ENCODE results near the gene CRBN. TPM values are rescaled to one million over a fixed set of nuclear protein-coding genes. Genes with fewer than 3 reads are reported as not detected.
A peak's percentile ranks its signal among the peaks of the same experiment; 100 is the strongest.

Gene CRBN
- total and polyA plus RNA-seq, 9 of the 15 experiments (the other 6 are each of a cell fraction or from before 2014, with no cell fraction given) = 40.8 to 331 (median 57.4) TPM

GRCh38 chr3:3196148-3196861 is 16.8 kb upstream of the CRBN start (continued):
- TF ChIP-seq ZBTB33 (CRISPR knock-in tag; IDR thresholded peaks at IDR 0.05) (no peak), ATF1 (CRISPR knock-in tag; IDR thresholded peaks at IDR 0.05) (no peak), ATF1 (tag; IDR thresholded peaks at IDR 0.05) (peak; percentile 24; the same call in 1 of the 2 replicates), NFYB (IDR thresholded peaks at IDR 0.05; ENCODE audit: extremely low read depth, insufficient read length) (no peak), HNRNPH1 (optimal IDR thresholded peaks at IDR 0.05; ENCODE audit: low read depth, low read length) (no peak), MLLT1 (IDR thresholded peaks at IDR 0.05) (no peak), BRF1 (IDR thresholded peaks at IDR 0.05; ENCODE audit: borderline replicate concordance, extremely low read depth, insufficient read length) (no peak), KLF13 (tag; IDR thresholded peaks at IDR 0.05; ENCODE audit: borderline replicate concordance, low read depth) (no peak), SMC3 (conservative IDR thresholded peaks at IDR 0.05; ENCODE audit: insufficient read depth, low read depth, low read length) (peak; percentile 38; the same call in 1 of the 2 replicates), ZFX (CRISPR knock-in tag; IDR thresholded peaks at IDR 0.05) (no peak), MTA1 (IDR thresholded peaks at IDR 0.05; ENCODE audit: borderline replicate concordance) (no peak), NBN (IDR thresholded peaks at IDR 0.05; ENCODE audit: low read depth) (no peak), MTA3 (IDR thresholded peaks at IDR 0.05; ENCODE audit: borderline replicate concordance) (no peak), ATF4 (CRISPR knock-in tag; IDR thresholded peaks at IDR 0.05) (no peak), CEBPZ (IDR thresholded peaks at IDR 0.05; ENCODE audit: borderline replicate concordance, low read depth, low read length) (no peak), ZNF75A (CRISPR knock-in tag; IDR thresholded peaks at IDR 0.05) (no peak), E2F5 (CRISPR knock-in tag; IDR thresholded peaks at IDR 0.05) (no peak), ZNF668 (CRISPR knock-in tag; IDR thresholded peaks at IDR 0.05) (no peak), ILF3 (IDR thresholded peaks at IDR 0.05; ENCODE audit: borderline replicate concordance) (no peak)

All from K562 (cell line).